CD1c-positive myeloid dendritic cell (primary cell): Measurements from ENCODE around the gene ARID2.

Source experiments
- DNase-seq: peaks from one replicate; pipeline ENCODE4 v3.0.0-alpha.2; 2016; ENCODE audit errors: extremely low spot score

Gene ARID2

DNA sequence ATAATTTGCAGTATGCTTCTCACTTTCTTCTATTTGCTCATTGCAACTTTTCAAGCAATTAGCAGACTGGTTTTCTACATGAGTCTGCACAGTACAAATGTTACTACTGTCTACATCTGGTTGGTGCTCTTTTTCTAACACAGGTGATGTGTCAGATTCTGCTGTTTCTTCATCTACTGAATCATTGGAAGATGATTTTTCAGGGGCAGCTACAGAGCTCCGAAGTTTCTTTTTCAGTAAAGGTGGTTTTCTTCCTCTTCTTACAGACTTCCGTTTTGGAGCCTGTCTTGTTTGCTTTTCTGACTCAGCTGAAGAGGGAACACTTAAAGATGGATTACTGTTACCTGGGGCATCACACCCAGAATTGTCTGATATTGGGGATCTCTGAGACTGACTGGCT is 198.8 kb downstream of the ARID2 start:
- no peak for DNase-seq

GRCh38 chr12:45930369-45930768 is 200.9 kb downstream of the ARID2 start:
- DNase-seq: no peak

- DNase-seq: no peak
Observed at GRCh38 chr12:45933504-45933903, 204.0 kb downstream of the ARID2 start.

- DNase-seq: no peak
Observed at GRCh38 chr12:45934956-45935355, 205.4 kb downstream of the ARID2 start.

DNA sequence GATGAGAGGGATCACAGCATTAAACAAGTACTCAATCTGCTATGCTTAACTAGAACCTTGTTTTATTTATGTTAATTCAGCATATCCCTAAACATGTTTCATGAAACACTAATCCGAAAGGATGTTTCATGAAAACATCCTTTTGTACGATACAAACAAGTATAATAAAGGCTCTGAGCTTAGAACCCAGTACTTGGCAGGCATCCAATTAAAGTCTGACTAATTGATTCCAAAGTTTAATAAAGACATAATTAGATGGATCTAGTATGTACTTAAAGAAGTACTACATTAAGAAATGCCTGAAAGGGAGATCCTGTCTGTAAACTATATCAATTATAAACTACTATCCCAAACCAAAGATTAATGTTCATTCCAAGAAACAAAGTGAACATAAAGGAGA is 209.1 kb downstream of the ARID2 start:
- no peak for DNase-seq

DNA sequence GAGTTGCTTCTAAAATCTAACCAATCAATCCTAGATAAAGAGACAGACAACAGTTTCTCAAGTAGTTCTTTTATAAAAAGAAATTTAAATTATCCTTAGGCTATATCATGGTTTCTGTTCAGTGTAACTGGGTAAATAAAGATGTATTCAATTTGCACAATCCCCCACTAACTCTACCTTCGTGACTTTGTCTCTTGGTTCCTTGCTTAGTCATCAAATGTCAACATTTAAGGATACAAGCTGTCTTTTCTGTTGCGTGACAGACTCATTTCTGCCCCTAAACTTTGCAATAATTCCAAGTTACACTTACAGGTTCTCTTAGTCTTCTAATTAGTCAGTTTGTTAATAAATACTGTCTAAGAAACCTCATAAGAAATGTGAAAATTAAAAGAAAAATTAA is 210.3 kb downstream of the ARID2 start:
- no peak for DNase-seq

GRCh38 chr12:45944771-45945170 is 215.3 kb downstream of the ARID2 start:
- DNase-seq: no peak

- DNase-seq: no peak
Observed at GRCh38 chr12:45946435-45946834, 216.9 kb downstream of the ARID2 start.

- no peak for DNase-seq
Observed at GRCh38 chr12:45948546-45948945, 219.0 kb downstream of the ARID2 start.
